ENCODE data around the gene SDK2. TPM values are rescaled to one million over a fixed set of nuclear protein-coding genes. Genes with fewer than 3 reads are reported as not detected.

The SDK2 gene
- polyA plus RNA-seq, 1 experiment, result 0.01 TPM

DNA sequence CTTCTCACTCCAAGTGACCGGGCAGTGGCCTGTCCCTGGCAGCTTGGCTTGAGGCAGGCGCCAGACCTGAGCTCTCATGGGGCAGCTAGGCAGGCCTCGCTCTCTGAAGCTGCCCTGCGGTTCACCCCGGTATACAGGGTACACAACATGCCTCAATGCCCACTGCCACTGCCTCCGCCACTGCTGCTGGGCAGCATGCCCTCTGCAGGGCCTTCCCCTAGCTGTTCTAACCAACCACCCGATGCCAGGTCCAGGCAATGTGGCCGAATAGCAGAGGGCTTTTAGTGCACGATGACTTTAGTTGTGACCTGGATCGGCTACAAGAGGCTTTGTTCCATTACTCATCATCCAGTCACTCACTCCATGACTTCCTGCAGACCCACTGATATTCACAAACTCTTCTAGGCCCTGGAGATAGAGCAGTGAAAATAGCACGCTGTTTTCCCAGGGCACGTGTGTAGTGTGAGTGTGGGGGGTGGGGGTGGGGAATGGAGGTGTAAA, 352.2 kb downstream of the SDK2 start:
- POLR2A ChIA-PET, result interaction anchor here (1.3 to 1.6 kb wide), 2 partner anchors 16 to 18 kb away, joined by 3 to 9 read pairs; no protein-coding TSS in a partner anchor
- H3K9me3 ChIP-seq (ENCODE audit: control insufficient read depth, insufficient read depth, low read length), result no peaks in the 10 kb centered on the region
- CTCF ChIA-PET, result interaction anchor here (0.7 to 1.4 kb wide), 3 partner anchors 26 to 78 kb away, joined by 3 to 9 read pairs (median 4); no protein-coding TSS in a partner anchor
- peak overlapping the region; percentile 84 for H3K27ac ChIP-seq (ENCODE audit: low read depth, low read length)
- H3K27me3 ChIP-seq (ENCODE audit: control insufficient read depth, insufficient read depth, low read length), result no peaks in the 10 kb centered on the region
- TF ChIP-seq, protein P1, sequence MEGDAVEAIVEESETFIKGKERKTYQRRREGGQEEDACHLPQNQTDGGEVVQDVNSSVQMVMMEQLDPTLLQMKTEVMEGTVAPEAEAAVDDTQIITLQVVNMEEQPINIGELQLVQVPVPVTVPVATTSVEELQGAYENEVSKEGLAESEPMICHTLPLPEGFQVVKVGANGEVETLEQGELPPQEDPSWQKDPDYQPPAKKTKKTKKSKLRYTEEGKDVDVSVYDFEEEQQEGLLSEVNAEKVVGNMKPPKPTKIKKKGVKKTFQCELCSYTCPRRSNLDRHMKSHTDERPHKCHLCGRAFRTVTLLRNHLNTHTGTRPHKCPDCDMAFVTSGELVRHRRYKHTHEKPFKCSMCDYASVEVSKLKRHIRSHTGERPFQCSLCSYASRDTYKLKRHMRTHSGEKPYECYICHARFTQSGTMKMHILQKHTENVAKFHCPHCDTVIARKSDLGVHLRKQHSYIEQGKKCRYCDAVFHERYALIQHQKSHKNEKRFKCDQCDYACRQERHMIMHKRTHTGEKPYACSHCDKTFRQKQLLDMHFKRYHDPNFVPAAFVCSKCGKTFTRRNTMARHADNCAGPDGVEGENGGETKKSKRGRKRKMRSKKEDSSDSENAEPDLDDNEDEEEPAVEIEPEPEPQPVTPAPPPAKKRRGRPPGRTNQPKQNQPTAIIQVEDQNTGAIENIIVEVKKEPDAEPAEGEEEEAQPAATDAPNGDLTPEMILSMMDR (IDR thresholded peaks at IDR 0.05; ENCODE audit: low read depth, low read length), result no peak
- no peak for DNase-seq (ENCODE audit: low read depth, low spot score)
- no peak overlapping the region; the same call in 1 of the 2 replicates for H3K4me3 ChIP-seq (ENCODE audit: low read depth, low read length)

DNA sequence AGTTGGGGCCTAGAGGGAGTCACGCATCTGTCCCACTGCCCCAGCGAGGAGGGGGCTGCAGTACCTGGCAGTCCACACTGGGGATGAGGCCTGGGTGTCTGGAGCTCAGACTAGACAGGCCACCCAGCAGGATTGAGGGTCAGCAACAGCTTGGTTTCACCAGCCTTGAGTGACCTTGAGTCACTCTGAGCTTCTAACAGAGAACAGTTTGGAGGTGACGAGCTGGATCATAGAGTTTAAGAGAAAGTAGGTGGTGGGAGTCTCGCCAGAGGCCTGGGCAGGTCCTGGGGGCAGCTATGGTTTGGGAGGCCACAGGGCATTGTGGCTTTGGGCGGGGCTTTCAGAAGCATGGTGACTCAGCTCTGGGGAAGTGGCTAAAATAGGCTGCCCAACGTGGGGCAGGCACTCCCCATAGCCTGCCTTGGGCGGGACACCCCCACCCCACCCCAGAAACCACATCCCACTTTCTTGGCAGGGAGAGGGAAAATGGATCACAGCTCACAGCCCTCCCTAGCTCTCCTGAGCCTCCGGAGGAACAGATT, 352.9 kb downstream of the SDK2 start:
- Histone ChIP-seq H3K9me3 (ENCODE audit: control insufficient read depth, insufficient read depth, low read length) (no peaks in the 10 kb centered on the region; the same call in 1 of the 2 replicates), H3K27me3 (ENCODE audit: control insufficient read depth, insufficient read depth, low read length) (no peaks in the 10 kb centered on the region), H3K27ac (ENCODE audit: low read depth, low read length) (peak overlapping the region; percentile 84), H3K4me3 (ENCODE audit: low read depth, low read length) (no peak overlapping the region)
- TF ChIP-seq, protein P1 (IDR thresholded peaks at IDR 0.05; ENCODE audit: low read depth, low read length), result no peak
- DNase-seq (ENCODE audit: low read depth, low spot score), result no peak
- ChIA-PET POLR2A (interaction anchor here (0.7 to 1.6 kb wide), 4 partner anchors 17 to 51 kb away, joined by 3 to 9 read pairs (median 3); partner anchors contain the start of gene CPSF4L), CTCF (interaction anchor here (0.6 to 1.5 kb wide), 6 partner anchors 10 to 566 kb away, joined by 3 to 9 read pairs (median 4); no protein-coding TSS in a partner anchor)

DNA sequence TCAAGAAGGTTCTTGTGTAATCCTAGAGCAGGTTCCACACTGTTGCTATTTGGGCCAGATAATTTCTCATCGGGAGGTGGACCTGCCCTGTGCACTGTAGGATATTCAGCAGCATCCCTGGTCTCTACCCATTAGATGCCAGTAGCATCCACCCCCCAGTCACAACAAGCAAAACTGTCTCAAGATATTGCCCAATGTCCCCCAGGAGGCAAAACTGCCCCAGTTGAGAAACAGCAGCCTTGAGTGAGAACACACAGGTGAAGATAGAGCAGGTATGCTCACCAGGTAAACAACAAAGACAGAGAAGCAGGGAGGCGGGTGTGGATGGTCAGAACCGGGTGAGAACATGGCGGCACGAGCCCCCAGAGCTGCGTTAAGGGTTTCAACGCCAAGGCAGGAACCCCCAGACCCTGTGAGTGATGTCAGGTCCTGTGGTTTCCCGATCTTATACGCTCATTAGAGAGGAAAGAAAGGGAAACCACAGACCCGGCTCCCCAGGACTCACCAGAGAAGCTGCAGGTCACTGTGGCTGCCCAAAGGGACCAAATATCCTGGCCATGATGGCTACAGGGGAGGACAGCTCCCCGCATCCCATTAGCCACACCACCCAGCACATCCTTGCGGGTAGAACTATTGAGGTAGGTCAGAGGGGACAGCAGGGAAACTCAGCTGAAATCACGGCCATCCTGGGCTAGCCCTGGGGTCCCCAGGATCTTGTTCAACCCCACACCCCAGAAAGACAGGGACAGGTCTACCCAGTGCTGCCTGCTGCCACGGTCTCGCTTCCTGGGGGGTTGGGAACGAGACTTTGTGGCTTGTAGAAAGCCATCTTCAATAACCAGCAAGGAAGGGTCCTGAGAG, 353.6 kb downstream of the SDK2 start:
- CTCF ChIA-PET, result interaction anchor here (0.5 to 1.5 kb wide), 4 partner anchors 35 to 912 kb away, joined by 3 to 7 read pairs (median 4); no protein-coding TSS in a partner anchor
- no peaks in the 10 kb centered on the region for H3K27me3 ChIP-seq (ENCODE audit: control insufficient read depth, insufficient read depth, low read length)
- TF ChIP-seq, protein P1 (IDR thresholded peaks at IDR 0.05; ENCODE audit: low read depth, low read length), result no peak
- no peak for DNase-seq (ENCODE audit: low read depth, low spot score)
- POLR2A ChIA-PET, result interaction anchor here (0.7 to 1.6 kb wide), 3 partner anchors 20 to 52 kb away, joined by 3 to 9 read pairs (median 3); partner anchors contain the start of gene CPSF4L
- peak overlapping the region; percentile 84 for H3K27ac ChIP-seq (ENCODE audit: low read depth, low read length)
- H3K9me3 ChIP-seq (ENCODE audit: control insufficient read depth, insufficient read depth, low read length), result no peaks in the 10 kb centered on the region; the same call in 1 of the 2 replicates
- no peak overlapping the region for H3K4me3 ChIP-seq (ENCODE audit: low read depth, low read length)

DNA sequence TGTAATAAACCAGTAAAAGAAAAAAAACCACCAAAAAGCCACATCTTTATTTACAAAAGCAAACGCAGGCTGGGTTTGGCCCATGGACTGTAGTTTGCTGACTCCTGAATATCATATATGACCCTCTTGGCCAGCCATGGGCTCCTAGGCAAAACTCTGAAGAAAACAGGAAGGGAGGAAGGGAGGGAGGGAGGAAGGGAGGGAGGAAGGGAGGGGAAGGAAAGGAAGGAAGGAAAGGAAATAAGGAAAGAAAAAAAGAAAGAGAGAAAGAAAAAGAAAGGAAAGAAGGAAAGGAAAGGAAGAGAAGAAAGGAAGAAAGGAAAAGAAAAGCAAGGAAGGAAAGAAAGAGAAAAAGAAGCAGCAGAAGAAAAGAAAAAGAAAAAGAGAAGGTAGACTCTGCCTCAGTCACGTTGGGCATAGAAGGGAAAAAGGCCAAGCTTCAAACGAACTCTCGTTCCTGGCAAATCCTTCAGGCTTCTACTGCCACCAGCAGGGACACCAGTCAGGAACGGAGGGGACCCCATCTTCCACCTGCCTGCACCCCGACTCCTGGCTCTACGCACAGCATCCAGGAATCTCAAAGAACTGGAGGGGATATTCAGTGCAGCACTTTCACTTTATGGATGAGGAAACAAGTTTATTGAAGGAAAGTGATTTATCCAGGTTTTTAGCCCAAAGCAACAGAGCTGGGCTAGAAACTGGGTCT, 354.5 kb downstream of the SDK2 start:
- ChIA-PET POLR2A (no interaction called here), CTCF (interaction anchor here (0.6 to 1.6 kb wide), 2 partner anchors 34 to 80 kb away, joined by 3 to 11 read pairs; no protein-coding TSS in a partner anchor)
- no peak overlapping the region for H3K4me3 ChIP-seq (ENCODE audit: low read depth, low read length)
- no peaks in the 10 kb centered on the region; the same call in 1 of the 2 replicates for H3K9me3 ChIP-seq (ENCODE audit: control insufficient read depth, insufficient read depth, low read length)
- no peak overlapping the region for H3K27ac ChIP-seq (ENCODE audit: low read depth, low read length)
- TF ChIP-seq, protein P1 (IDR thresholded peaks at IDR 0.05; ENCODE audit: low read depth, low read length), result no peak
- DNase-seq (ENCODE audit: low read depth, low spot score), result no peak
- H3K27me3 ChIP-seq (ENCODE audit: control insufficient read depth, insufficient read depth, low read length), result no peaks in the 10 kb centered on the region

All from AG04450 (cell line).